Islet precursor cell (in vitro differentiated cells): ENCODE measurements around the gene TNIK.

Experiments used
- DNase-seq: peaks from one replicate; pipeline ENCODE4 v3.0.0-alpha.2; 2018

Gene TNIK

GRCh38 chr3:171354706-171355582, 105.3 kb downstream of the TNIK start:
- DNase-seq = no peak

DNA sequence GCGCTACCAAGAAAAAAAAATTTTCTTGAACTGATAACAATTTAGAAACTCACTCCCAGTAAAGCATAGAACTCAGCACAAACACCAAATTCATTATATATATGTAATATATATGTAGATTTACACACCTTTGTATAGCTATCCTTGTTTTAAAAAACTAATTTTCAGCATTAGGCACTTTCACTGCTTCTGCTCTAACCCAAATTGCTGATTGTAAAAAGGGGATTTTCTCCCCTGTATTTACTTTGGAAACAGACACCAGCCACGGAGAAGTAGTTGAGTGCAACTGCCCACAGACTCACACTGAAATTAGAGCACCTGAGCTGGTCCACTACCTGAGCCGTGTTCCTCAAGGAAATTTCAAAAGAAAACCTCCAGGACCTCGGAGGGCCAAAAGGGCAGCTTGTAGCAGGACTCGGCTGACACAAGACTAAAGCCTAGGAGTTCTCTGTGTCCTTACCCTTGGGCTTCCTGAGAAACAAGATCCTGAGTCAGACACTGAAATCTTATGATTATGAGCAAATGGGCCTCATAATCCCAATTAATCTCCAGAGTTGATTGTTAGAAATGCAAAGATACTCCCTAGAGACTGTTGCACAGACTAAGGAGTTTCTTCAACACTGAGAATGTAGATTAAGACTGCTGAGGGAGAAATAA, 106.0 kb downstream of the TNIK start:
- DNase-seq = no peak

DNA sequence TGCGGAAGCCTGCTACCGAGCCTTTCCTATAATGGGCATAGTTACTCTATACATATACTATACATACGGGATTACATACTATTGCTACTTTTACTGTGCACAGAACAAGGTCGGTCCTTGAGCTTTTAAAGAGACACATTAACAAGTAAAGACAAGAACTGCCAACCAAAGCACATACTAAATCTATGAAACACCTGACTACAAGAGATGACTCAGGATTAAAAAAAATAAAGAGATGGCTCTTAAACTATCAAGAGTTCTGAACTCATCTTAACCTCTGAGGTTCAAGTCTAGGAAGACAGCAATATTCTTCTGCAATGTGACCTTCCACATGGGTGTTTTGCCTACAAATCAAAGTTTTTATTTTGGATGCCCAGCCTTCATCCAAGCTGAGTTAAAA, 106.8 kb downstream of the TNIK start:
- no peak for DNase-seq

DNA sequence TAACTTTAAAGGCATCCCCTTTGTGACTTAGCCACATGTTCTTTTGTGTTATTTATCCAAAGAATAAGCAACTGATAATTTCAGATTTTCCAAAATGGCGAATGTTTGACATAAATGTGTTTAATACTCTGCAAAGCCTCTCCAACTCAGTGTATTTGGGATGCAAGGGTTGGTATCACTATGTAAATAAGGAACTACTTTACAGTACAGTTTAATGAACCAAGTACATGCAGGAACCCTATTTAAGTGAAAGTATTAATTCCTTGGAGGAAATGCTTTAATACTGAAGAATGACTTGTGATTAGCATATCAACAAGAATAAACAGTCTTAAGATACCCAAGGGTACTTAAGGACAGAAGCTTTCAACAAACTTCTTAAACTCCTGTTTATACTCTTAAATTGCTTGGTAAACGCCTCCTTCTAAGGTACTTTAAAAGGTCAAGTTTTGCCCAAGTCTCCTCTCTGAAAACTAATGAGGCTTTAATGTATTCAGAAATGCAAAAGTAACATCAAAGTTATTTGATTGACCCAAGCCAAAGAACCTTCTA, 107.7 kb downstream of the TNIK start:
- DNase-seq = no peak

DNA sequence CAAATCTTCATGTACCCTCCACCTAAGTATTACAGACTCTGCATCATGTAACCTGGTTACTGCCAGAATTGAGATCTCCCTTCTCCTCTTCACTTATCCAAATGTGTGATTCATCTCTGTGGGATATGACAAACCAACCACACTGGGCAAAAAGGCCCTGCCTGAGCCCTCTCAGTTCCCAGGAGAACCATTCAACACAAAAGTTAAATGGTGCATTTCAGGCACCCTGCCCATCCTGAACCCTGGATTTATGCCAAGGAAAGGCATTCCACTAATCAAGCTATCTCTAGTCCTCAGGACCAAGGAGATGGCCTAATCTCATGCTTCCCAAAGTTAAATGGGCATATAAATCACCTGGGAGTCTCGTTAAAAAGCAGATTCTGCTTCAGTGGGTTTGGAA, 108.5 kb downstream of the TNIK start:
- no peak for DNase-seq

DNA sequence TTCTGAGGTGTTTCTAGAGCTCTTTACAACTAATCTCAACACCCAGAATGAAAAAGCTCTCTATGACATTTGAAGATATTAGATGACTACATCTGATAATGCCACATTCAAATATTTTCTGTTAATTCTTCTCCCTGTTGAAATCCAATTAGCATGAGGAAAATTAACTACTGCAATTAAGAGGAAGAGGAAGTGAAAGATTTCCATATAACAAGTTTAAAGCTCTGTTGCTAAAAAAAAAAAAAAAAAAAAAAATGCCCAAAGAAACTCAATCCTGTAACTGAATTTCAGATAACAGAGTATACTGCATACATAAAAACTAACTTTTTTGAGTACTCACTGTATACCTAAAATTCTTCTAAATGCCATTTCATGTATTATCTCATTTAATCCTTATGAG, 109.8 kb downstream of the TNIK start:
- no peak for DNase-seq

GRCh38 chr3:171349392-171349791, 110.8 kb downstream of the TNIK start:
- DNase-seq = no peak

- no peak for DNase-seq
Measured at GRCh38 chr3:171348121-171348520, 112.1 kb downstream of the TNIK start.

DNA sequence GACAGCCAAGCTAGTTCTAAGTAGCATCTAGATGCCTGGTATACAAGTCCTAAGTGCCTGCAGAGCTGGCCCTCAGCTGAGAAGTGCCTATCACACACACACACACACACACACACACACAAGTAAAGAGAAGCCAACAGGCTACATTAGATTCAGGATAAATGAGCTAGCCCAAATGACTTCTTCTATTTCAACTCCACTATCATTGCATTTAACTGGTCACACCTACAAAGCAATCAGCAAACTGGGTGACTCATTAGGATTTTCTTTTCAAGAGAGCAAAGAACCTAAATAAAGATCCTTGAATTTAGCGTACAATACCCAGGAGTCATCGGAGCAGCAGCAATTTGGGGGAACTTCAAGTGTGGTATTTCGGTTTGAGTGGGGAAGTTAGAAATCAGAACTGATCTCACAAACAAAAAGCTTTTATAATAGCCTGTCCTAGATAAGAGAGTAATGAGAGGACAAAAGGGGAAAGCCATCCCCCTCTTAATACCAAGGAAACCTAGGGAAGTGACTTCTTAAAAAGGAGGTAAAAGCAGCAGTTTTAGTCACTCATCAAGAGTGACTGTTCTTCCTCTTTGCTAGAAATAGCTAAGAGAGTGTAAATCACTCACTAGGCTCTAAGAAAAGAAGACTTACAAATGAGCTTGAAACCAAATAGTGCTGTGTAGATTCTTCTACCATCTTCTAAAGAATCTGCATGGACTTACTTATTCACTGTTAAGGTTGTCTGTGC, 112.7 kb downstream of the TNIK start:
- no peak for DNase-seq

GRCh38 chr3:171346582-171347300, 113.5 kb downstream of the TNIK start:
- no peak for DNase-seq

- no peak for DNase-seq
Measured at GRCh38 chr3:171346019-171346418, 114.2 kb downstream of the TNIK start.

DNA sequence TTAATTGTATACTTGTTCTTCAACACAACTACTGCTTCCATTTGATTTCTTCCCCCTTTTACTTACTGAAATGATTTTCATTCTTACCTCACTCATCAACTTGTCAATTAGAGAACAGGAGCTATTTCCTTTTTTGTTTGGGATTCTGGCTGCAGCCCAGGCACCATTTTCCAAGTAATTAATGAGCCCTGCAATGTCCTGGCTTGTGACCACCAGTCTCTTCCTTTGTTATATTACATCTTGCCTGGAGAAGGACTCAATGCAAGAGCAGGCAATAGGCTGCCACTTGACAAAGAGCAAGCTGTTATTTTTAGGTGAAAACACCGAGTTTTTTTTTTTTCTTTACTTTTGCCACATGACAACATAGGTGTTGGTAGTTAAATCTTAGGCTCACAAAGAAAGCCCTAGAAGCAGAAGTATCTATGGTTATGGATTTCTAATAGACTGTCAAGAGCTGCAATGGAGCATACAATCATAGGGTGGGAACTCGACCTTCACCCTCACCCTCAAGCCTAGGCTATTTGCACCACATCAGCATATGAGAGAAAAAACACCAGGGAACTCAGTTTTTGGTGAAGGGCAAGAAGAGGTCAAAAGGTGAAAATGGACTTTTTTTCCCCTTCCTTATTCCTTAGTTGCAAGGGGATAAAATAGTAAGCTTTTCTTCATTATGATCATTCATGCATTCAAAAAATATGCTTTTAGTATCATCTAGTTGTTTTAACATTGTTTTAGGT, 114.9 kb downstream of the TNIK start:
- DNase-seq = no peak

- no peak for DNase-seq
Measured at GRCh38 chr3:171343693-171344092, 116.5 kb downstream of the TNIK start.

GRCh38 chr3:171342783-171343420, 117.3 kb downstream of the TNIK start:
- DNase-seq = no peak

- no peak for DNase-seq
Measured at GRCh38 chr3:171342200-171342599, 118.0 kb downstream of the TNIK start.

DNA sequence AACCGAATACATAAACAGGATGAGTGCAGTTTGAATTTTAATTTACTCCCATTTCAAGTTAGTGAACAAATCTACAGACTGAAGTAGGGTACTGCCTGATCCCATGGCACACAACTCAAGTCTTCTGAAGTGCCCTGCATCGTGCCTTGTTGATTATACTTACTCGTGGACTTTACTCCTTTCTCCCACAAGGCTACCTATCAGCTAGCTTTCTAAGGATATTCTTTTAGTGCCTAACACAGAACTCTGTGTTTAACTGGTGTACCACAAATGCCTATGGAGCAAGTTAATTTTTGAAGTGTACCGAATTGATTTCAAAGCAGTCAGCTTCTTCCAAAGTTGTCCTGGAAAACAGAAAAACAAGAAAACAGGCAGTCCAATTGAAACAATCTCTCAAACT, 119.8 kb downstream of the TNIK start:
- no peak for DNase-seq

DNA sequence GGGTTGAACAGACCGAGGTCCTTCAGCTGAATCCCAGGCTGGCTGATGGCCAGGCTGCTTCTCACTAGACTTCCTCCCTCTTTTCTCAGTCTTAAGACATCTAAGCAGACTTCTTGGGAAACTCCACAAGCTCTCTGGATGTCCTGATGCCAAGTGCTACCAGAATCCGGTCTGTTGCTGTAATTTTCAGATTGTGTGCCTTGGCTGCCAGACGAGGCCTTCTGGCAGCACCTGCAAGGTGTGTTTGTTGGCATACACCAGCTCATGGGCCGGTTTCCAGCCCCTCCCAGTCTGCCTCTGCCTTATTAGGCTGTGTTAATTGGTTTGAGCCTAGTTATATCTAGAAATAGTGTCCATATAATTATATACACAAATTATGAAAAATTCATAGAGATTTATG, 120.6 kb downstream of the TNIK start:
- no peak for DNase-seq

- no peak for DNase-seq
Measured at GRCh38 chr3:171336406-171336805, 123.8 kb downstream of the TNIK start.

DNA sequence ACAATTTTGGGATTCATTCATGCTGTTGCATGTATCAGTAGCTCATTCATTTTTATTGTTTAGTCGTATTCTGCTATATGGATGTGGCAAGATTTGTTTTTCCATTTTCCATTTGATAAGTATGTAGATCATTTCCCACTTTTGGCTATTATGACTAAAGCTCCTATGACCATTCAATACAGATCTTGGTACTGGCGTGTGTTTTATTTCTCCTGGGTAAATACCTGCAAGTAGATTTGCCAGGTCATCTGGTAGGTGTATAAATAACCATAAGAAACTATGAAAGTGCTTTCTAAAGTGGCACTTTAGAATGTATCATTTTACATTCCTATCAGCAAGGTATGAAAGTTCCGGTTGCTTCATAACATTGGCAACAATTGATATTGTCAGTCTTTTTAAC, 124.6 kb downstream of the TNIK start:
- DNase-seq = no peak

DNA sequence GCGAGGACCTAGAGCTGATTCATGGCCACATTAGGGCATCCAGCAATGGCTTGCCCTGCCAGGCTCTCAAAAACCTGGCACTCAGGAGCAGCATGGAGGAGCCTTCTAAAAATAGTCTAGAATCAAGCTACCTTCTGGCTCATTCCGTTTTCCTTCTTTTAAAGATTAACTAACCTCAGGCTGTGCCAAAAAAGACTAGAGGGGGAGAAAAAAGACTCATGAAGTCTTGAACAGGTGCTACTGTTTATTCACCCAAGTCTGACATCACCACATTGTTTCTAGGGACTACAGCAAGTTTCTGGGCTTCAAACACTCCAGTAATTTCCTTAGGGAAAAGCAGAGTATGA, 125.8 kb downstream of the TNIK start:
- DNase-seq = no peak

DNA sequence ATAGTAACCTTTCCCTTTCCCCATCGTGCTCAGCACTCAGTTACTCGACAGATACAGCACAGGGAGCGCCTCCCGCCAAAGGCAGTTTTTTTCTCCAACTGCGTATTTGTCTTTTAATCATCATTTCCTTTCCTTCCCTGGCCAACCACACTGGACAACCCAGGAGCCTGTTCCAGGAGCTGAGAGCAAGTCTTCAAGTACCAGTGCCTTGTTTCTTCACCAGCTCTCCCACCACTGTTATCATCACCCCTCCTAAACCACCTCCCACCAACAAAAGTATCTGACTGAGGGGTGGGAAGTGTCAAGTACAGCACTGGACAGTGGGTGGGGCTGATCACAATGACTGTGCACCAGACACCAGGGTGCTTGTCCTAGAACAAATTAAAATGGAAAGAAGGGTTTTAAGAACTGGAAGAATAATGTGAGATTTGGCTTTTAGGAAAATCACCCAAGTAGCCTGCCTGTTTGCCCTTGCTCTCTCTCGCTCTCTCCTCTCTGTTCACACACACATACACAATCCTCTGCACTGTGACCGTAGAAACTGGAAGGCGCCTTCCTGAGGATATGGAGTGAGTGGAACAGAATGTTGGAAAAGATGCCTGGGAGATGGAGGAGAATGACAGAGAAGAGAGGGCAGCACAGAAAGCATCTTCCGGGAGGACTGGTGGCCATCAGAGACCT, 126.3 kb downstream of the TNIK start:
- no peak for DNase-seq
